ENCODE measurements around the gene GALM.

DNA sequence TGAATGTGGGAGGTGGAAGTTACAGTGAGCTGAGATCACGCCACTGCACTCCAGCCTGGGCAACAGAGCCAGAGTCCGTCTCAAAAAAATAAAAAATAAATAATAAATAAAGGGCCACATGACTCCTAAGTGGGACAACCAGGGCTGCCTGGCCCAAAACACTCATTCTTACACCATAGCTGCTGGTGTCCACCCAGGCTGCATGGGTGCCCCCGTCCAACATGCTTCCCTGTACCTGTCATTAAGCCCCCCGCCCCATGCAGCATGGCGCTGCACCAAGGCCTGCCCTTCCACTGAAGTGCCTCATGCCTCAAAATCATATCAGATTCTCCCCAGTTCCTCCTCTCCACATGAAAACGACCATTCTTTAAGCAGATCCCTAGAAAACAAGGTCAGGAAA is 10.8 kb downstream of the GALM start:
- TF ChIP-seq, protein P1, sequence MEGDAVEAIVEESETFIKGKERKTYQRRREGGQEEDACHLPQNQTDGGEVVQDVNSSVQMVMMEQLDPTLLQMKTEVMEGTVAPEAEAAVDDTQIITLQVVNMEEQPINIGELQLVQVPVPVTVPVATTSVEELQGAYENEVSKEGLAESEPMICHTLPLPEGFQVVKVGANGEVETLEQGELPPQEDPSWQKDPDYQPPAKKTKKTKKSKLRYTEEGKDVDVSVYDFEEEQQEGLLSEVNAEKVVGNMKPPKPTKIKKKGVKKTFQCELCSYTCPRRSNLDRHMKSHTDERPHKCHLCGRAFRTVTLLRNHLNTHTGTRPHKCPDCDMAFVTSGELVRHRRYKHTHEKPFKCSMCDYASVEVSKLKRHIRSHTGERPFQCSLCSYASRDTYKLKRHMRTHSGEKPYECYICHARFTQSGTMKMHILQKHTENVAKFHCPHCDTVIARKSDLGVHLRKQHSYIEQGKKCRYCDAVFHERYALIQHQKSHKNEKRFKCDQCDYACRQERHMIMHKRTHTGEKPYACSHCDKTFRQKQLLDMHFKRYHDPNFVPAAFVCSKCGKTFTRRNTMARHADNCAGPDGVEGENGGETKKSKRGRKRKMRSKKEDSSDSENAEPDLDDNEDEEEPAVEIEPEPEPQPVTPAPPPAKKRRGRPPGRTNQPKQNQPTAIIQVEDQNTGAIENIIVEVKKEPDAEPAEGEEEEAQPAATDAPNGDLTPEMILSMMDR (conservative IDR thresholded peaks at IDR 0.05 in 1 of 2, IDR thresholded peaks at IDR 0.05 in 1 of 2; ENCODE audit: low read depth in 1 of 2, low read length in 2 of 2) = no peak
- TF ChIP-seq EZH2 (IDR thresholded peaks at IDR 0.05; ENCODE audit: low read length, missing control alignments) = no peak
